Measurements from ENCODE around the gene HS1BP3.

Gene HS1BP3

GRCh38 chr2:20643060-20643459, 7.8 kb downstream of the HS1BP3 start:
- no peak for DNase-seq

DNA sequence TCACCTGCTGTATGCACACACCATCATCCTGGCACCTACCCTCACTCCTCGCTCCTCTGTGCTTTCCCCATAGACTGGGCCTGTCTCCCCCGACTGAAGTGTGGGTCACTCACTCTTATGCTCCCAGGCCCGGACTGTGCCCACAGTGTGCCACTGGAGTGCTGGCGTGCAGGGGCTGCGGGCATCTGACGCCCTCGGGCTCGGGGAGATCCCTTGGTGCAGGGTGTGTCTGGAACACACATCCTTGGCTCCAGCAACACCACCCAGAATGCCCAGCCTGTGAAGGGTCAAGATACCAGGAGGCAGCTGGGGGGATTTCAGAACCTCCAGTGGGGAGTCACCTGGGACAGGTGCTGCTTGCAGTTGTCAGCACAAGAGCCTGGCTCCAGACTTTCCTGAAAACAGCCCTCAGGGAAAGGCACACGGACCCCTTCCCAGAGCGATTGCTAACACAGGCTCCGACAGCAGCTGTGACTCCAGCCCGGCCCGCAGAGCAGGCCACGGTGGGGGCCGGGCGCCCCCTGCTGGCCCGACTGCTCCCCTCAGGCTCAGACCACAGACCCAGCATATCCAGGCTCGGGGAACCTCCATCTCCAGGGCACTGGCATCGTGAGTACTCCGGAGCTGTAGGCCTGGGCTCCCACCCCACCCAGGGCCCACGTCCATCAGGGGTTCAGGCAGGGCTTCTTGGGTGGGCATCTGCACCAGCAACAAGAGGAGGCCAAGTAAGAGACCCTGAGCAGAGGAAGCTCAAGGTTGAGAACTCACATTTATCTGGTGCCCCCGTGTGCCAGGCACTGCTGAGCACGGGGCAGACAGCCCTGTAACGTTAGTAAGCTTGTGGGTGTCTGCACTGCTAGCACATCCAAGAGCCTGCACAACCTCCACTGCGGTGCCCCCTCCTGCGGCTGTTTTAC, 8.6 kb downstream of the HS1BP3 start:
- peak; percentile 4 for DNase-seq

DNA sequence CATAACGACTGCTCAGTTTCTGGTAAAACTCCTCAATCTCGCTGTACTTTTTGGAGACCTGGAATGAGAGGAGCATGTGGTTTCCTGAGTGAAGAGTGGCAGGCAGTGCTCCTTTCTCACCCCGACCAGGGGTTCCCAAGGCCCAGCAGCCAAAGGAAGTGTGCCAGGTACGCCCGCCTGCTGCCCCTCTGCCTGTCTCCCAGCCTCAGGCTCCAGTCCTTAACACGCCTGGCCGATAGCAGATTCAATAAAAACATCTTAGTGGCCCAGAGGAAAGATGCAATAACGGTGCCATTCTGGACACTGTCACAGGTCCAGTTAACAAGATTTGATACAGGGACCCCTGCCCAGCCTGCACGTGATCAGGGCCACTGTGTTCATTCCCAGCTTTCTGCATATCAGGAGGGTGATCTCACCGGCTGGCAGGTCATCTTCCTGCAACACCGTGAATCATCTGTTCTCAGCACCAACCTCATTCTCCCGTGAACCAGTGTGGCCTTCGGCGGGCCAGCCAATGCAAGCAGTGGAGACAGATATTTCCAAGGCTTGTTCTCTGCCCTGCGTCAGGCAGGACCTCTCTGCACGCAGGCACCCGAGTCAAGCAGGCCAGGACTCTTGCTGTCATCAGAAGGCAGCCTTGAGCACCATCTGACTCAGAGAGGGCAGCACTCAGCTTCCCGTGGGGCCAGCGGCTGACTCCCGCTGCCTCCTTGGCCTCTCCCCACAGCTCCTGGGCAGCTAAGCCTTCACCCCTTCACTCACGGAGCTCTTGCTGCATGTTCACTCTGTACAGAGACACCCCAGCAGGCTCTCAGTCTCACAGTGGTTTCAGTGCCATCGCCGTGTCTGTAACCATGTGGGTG, 9.5 kb downstream of the HS1BP3 start:
- DNase-seq, result no peak

DNA sequence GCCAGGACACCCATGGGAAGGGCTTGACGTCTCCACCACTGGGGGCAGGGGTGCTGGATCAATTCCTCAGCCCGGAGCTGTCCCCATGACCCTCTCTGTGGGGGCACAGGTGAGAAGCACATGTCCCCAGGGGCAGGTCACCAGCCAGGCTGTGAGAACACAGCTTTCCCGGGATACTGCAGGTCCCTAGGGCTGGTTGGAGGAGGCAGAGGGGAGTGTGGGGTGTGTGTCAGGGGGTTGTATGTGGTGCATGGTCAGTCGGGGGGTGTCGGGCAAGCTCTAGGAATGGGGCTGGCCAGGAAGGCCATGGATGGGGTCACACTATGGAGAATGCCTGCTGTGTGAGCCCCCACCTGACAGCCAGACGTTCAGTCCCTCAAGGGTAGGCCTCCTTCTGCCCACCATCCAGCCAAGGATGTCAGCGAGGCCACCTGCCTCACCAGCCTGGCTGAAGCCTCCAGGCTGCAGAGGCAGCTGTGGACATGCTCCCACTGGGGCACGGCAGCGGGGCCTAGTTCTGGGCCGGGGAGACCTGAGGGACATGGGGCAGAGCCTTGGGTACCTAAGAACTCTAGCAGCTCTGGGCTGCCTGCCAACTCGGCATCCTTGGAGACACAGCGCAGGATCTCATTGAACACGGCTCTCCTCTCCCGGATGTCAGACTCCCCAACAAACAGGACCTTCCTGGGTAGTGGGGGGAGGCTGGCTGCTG, 10.3 kb downstream of the HS1BP3 start:
- no peak for DNase-seq

DNA sequence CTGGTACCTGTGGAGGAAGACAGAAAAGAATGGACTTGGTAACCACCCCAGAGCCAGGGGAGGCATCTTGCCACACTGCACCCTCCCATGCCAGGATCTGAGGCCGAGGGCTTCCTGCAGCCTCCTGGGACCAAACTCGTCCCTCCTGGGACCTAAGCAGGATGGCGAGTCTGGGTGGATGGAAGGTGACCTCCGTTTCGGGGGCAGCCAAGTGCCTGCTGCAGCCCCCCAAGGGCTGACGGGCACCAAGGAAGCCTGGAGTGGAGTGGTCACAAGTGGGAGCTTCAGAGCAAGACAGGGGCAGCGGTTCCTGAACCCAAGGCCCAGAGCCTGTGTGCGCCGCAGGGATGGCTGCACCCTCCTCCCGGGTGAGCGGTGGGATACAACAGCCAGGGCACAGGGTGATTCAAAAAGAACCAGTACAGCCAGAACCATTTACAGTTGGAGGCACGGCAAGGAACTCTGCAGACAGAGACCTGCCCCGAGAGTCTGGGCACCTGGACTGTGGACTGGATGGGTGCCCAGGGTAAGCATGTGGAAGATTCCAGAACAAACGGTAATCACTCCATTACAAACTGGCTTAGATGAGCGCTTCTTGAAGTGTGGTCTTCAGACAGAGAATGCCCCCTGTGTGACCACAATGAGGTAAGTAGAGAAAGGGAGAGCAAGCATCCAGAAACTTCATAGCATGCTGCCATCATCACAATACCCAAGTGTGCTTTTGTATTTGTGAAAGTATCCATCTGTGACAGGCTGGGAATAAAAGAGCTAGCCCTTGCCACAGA, 12.1 kb downstream of the HS1BP3 start:
- no peak for DNase-seq

GRCh38 chr2:20638014-20638413, 12.9 kb downstream of the HS1BP3 start:
- no peak for DNase-seq

DNA sequence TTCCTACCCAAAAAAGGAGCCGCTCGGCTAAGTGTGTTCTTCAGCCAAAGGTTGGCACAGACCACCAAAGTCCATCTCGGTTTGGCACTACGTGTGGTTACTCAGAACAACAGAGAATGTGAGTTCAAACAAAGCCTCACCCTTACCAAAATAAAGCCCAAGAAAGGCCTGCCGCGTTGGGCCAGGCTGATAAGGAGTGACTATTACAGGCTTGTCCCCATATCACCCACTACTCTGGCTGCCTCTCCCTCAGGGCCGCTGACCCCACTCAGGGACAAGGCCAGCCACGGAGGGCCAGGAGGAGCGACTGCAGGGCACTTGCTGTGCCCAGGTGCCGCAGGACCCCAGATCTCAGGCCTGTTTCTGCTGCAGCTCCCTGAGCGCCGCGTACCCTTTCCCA, 13.8 kb downstream of the HS1BP3 start:
- DNase-seq, result no peak

GRCh38 chr2:20635675-20636584, 15.0 kb downstream of the HS1BP3 start:
- DNase-seq, result peak; percentile 23

DNA sequence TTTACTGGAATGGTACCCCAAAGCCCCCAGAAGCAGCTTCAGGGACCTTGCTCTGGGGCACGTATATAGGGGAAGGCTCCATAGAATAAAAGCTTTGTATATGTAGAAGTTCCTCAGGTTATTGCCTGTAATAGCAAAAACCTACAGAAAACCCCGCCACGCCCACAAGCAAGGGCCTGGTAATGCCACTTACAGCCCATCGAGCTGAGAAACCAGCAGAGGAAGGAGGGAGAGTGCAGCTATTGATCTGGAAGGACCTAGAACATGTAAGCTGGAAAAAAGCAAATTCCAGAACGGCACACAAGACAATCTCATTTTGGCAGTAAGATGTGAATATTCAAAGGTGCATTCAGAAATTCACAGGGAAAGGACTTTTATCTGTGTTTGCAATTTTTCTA, 15.8 kb downstream of the HS1BP3 start:
- peak; percentile 27 for DNase-seq

- no peak for DNase-seq
These were observed 16.3 kb downstream of the HS1BP3 start for GRCh38 chr2:20634507-20635112.

GRCh38 chr2:20633794-20634506, 16.9 kb downstream of the HS1BP3 start:
- DNase-seq, result peak; percentile 24

GRCh38 chr2:20633001-20633400, 17.9 kb downstream of the HS1BP3 start:
- no peak for DNase-seq

DNA sequence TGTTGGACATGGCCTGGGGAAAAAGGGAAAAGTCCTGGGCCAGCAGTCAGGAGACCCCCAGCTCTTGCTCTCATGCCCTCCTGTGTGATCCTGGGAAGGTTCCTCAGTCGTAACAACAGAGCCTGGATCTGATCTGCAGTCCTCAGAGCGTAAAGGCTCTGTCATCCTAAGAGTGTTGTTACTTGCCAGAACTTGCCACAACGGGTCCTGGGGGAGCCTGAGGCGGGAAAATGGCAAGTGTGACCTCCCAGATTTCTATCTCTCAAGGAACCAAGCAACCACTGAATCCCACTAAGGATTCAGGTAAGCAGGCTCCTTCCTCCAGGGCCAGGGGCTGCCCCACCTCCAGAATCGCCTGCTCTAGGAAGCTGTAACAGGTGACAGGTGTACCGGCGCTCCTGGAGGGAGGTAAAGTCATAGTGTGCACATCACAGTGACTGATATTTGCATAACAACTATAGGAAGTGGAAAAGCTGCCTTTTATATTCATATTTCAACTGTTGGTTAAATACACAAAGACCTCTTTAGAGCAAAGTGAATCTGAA, 18.4 kb downstream of the HS1BP3 start:
- DNase-seq, result no peak

GRCh38 chr2:20631617-20632307, 19.1 kb downstream of the HS1BP3 start:
- no peak for DNase-seq

- DNase-seq, result no peak
These were observed 19.9 kb downstream of the HS1BP3 start for GRCh38 chr2:20630967-20631366.

DNA sequence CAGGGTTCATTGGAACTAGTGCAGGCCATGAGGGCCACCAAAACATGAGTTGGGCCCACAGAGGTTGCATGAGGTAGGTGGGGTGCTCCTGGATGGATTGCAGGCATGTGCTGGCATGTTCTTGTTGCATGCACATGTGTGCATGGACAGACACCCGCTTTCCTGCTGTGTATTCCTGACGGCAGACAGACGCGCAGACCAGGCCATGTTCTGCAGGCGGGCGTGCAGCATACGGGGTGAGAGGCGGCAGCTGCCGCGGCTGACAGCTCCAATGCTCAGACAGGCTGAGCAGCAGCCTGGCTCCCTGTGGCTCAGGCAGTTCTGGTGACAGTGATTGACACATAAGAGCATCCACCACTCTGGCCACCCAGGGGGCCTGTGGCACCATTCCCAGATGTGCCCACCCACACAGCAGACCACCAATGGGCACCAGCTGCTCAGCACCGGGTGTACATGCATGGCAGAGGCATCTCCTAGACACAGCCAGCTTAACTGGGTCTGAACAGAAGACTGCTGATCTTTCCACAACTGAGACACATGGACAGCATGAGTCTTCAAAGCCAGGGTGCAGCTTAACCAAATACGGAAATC, 21.2 kb downstream of the HS1BP3 start:
- DNase-seq, result no peak

DNA sequence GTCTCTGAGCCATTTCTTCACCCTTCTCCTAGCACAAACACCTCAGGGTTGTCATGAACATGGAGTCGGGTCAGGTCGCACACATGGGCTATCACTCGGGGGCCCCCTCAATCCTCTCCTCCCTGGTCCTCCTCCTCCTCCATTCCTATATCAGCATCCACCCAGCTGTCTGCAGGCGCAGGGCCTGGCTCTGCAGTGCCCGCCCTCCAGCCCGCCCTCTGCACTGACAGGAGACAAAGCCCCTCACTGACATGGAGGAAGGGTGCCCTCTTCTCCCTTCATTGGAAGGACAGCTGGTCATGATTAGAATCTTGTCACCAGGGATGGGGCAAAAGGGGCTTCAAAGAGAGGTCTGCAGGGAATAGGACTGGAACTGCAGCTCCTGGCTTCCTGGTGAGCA, 21.7 kb downstream of the HS1BP3 start:
- no peak for DNase-seq

- no peak for DNase-seq
These were observed 23.1 kb downstream of the HS1BP3 start for GRCh38 chr2:20627712-20628380.
